ENCODE measurements around the gene RNF157. TPM values are rescaled to one million over a fixed set of nuclear protein-coding genes. Genes with fewer than 3 reads are reported as not detected.

The RNF157 gene
- total and polyA plus RNA-seq, 9 of the 15 experiments (the other 6 are each of a cell fraction or from before 2014, with no cell fraction given), result 8.1 to 31.7 (median 20.8) TPM

DNA sequence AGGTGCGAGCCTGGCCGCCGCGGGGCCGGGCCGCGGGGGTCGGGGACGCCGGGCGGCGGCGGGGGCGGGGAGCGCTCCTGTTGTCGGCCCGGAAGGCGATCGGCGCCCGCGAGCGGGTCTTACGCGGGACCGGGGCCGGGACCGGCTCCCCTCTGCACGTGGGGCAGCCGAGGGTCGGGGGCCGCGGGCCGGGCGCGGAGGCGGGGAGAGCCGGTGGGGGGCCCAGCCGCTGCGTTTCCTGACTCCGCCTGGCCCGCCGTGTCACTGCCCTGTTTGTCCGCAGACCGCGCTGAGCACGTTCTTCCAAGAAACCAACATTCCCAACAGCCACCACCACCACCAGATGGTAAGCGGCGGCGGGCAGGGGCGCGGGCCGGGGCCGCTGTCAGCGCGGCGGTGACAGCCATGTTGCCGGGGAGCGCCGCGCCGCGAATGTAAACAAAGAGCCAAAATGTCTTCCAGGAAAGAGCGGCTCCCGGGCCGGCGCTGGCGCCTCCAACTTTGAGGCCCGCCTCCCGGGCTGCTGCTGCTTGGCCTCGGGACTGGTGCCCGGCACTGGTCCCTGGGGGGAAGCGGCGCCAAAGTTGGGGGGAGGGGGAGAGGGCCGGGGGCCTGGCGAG, 25.4 kb upstream of the RNF157 start (continued):
- TF ChIP-seq SIN3B (IDR thresholded peaks at IDR 0.05; ENCODE audit: low read depth) (peak; percentile 34; the same call in 1 of the 2 replicates), PHF8 (IDR thresholded peaks at IDR 0.05; ENCODE audit: borderline replicate concordance, low read length) (no peak), HLTF (IDR thresholded peaks at IDR 0.05) (no peak), ZSCAN29 (IDR thresholded peaks at IDR 0.05) (no peak), TAF1 (IDR thresholded peaks at IDR 0.05; ENCODE audit: control insufficient read depth, extremely low read depth, insufficient read depth, low read length, severe bottlenecking) (peak; percentile 16), TAF7 (tag; IDR thresholded peaks at IDR 0.05) (no peak), NCOA1 (IDR thresholded peaks at IDR 0.05; ENCODE audit: low read depth) (no peak), ZNF318 (IDR thresholded peaks at IDR 0.05; ENCODE audit: borderline replicate concordance in 1 of 2, low read depth in 1 of 2) (no peak), CCNT2 (IDR thresholded peaks at IDR 0.05; ENCODE audit: borderline replicate concordance, extremely low read depth, insufficient read length, low read depth, low read length) (no peak), MED1 (CRISPR knock-in tag; IDR thresholded peaks at IDR 0.05; ENCODE audit: borderline replicate concordance) (no peak), RBM15 (IDR thresholded peaks at IDR 0.05; ENCODE audit: insufficient read depth, low read length) (no peak), PHB2 (IDR thresholded peaks at IDR 0.05; ENCODE audit: low read depth) (no peak), PKNOX1 (IDR thresholded peaks at IDR 0.05) (peak; percentile 30), ZNF134 (CRISPR knock-in tag; conservative IDR thresholded peaks at IDR 0.05) (no peak), ZBTB7A (IDR thresholded peaks at IDR 0.05; ENCODE audit: borderline replicate concordance, control insufficient read depth, low read depth, low read length) (no peak)
- TF ChIP-seq, protein P1, sequence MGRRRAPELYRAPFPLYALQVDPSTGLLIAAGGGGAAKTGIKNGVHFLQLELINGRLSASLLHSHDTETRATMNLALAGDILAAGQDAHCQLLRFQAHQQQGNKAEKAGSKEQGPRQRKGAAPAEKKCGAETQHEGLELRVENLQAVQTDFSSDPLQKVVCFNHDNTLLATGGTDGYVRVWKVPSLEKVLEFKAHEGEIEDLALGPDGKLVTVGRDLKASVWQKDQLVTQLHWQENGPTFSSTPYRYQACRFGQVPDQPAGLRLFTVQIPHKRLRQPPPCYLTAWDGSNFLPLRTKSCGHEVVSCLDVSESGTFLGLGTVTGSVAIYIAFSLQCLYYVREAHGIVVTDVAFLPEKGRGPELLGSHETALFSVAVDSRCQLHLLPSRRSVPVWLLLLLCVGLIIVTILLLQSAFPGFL (CRISPR knock-in tag; IDR thresholded peaks at IDR 0.05), result no peak
